GM12891 (cell line): ENCODE measurements around the gene PLD3.

Source experiments
- POLR2A ChIP-seq: IDR thresholded peaks from 2 replicates; pipeline ENCODE4 v1.6.1; 2011; ENCODE audit warnings: low read depth, low read length, control low read depth
- POLR2AphosphoS5 ChIP-seq: IDR thresholded peaks from 2 replicates; pipeline ENCODE4 v1.6.1; 2011; ENCODE audit warnings: low read depth, low read length, control low read depth
- POU2F2 ChIP-seq: IDR thresholded peaks from 2 replicates; pipeline ENCODE4 v1.6.1; 2011; ENCODE audit warnings: low read depth, mild to moderate bottlenecking, control low read depth, low read length, moderate library complexity
- SPI1 ChIP-seq: IDR thresholded peaks from 2 replicates; pipeline ENCODE4 v1.6.1; 2011; ENCODE audit warnings: low read depth, low read length, control low read depth
- TAF1 ChIP-seq: IDR thresholded peaks from 2 replicates; pipeline ENCODE4 v1.6.1; 2011; ENCODE audit warnings: low read depth, low read length, control low read depth

DNA sequence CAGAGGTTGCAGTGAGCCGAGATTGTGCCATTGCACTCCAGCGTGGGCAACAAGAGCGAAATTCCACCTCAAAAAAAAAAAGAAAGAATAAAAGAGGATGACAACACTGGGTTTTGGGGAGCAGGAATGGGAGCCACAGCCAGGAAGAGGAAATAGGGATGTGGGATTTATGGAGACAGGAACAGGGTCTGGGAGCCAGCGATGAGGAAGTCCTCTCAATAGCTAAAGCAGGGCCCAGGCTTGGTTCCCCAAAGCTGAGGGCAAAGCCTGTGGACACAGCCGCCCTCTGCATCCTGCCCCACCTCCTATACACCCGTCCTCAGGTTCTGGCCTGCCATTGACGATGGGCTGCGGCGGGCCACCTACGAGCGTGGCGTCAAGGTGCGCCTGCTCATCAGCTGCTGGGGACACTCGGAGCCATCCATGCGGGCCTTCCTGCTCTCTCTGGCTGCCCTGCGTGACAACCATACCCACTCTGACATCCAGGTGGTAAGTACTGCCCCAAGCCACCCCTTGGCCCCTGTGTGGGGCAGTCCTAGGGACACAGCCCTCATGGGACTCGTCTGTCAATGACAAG, 27.9 kb downstream of the PLD3 start:
- TF ChIP-seq POLR2A = no peak
- TF ChIP-seq POLR2AphosphoS5 = no peak
- TF ChIP-seq TAF1 = no peak
- TF ChIP-seq SPI1 = no peak
- TF ChIP-seq POU2F2 = no peak
